ENCODE data around the gene MIS18A. TPM values are rescaled to one million over a fixed set of nuclear protein-coding genes. Genes with fewer than 3 reads are reported as not detected.

Gene MIS18A
- total and polyA plus RNA-seq, 2 experiments from 2014 or later, result 6.7 to 12.6 TPM

DNA sequence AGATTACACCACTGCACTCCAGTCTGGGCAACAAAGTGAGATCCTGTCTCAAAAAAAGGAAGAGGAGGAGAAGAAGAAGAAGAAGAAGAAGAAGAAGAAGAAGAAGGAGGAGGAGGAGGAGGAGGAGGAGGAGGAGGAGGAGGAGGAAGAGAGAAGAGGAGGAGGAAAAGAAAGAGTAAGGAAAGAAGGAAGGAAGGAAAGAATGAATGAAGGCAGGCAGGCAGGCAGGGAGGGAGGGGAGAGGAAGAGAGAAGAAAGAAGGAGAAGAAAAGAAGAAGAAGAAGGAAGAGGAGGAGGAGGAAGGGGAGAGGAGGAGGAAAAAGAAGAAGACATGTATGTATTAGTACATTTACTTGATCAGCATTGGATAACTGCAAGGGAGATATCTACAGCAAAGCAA is 26.7 kb downstream of the MIS18A start:
- Histone ChIP-seq H3K9me3 (ENCODE audit: low read depth) (no peaks in the 10 kb centered on the region), H3K9me2 (ENCODE audit: insufficient read depth) (no peaks in the 10 kb centered on the region), H3K27ac (no peak overlapping the region), H2AFZ (no peak overlapping the region), H3K4me3 (no peak overlapping the region), H3K27me3 (replicated peaks; ENCODE audit: insufficient read depth) (no peaks in the 10 kb centered on the region), H3K9ac (no peak overlapping the region), H3K79me2 (ENCODE audit: insufficient read depth) (no peaks in the 10 kb centered on the region), H3K36me3 (ENCODE audit: low read depth) (no peaks in the 10 kb centered on the region), H3F3A (ENCODE audit: insufficient read depth) (peaks cover 10% of the 10 kb centered on the region), H4K20me1 (ENCODE audit: insufficient read depth) (no peaks in the 10 kb centered on the region), H3K4me1 (ENCODE audit: insufficient read depth) (peaks cover 17% of the 10 kb centered on the region; the same call in 1 of the 2 replicates), H3K4me2 (ENCODE audit: unreplicated experiment) (no peak overlapping the region)
- no peak for TF ChIP-seq EZH2 (IDR thresholded peaks at IDR 0.05; ENCODE audit: insufficient read depth, poor library complexity, severe bottlenecking)
- no peak for TF ChIP-seq EZH2phosphoT487 (IDR thresholded peaks at IDR 0.05; ENCODE audit: insufficient read depth, low read depth)
- in situ Hi-C loops (cut with MboI), result loop anchor here (5.0 kb wide), 1 partner anchor 385 kb away; no protein-coding TSS in a partner anchor
- no peak for DNase-seq

DNA sequence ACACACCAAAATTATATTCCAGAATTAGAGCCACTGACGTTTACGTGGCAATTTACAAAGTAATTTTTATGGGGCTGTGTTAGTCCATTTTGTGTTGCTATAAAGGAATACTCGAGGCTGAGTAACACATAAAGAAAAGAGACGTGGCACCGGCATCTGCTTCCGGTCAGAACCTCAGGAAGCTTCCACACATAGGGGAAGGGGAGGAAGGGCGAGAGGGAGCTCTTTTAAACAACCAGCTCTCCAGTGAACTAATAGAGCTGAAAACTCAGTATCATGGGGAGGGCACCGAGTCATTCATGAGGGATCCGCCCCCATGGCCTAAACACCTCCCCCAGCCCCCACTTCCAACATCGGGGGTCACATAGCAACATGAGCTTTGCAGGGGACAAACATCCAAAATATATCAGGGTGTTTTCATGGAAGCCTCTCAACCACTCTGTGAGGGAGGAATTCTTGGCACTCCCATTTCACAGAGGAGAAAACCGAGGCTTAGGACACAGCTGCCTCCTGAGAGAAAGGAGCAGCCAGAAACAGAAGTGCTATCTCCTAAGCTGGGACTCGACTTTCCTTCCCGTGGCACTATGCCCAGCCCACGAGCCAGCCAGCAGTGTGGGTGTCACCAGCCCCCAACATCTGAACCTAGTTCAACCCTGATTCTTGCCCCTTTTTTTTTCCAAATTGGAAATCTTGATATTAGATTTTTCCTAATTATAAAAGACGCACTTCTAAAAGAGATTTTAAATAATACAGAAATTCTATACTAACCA is 29.2 kb downstream of the MIS18A start:
- no peaks in the 10 kb centered on the region for H4K20me1 ChIP-seq (ENCODE audit: insufficient read depth)
- no peak for DNase-seq
- in situ Hi-C loops (cut with MboI), result loop anchor here (5.0 kb wide), 1 partner anchor 382 kb away; no protein-coding TSS in a partner anchor
- no peaks in the 10 kb centered on the region for H3K36me3 ChIP-seq (ENCODE audit: low read depth)
- TF ChIP-seq EZH2 (IDR thresholded peaks at IDR 0.05; ENCODE audit: insufficient read depth, poor library complexity, severe bottlenecking) (no peak), EZH2phosphoT487 (IDR thresholded peaks at IDR 0.05; ENCODE audit: insufficient read depth, low read depth) (no peak)
- peaks cover 8% of the 10 kb centered on the region; the same call in 1 of the 2 replicates for H3K4me1 ChIP-seq (ENCODE audit: insufficient read depth)
- no peak overlapping the region for H3K9ac ChIP-seq
- H3K9me3 ChIP-seq (ENCODE audit: low read depth), result no peaks in the 10 kb centered on the region
- no peak overlapping the region for H3K4me2 ChIP-seq (ENCODE audit: unreplicated experiment)
- no peaks in the 10 kb centered on the region for H3F3A ChIP-seq (ENCODE audit: insufficient read depth)
- 69 to 75% methylated on average over 15 of the region's 15 CpGs for WGBS, 2 experiments (ENCODE audit: low coverage in 1 of 2, low lambda C conversion rate in 2 of 2, missing lambda C conversion rate in 2 of 2)
- no peak overlapping the region for H3K4me3 ChIP-seq
- H3K9me2 ChIP-seq (ENCODE audit: insufficient read depth), result no peaks in the 10 kb centered on the region
- H3K27ac ChIP-seq, result no peak overlapping the region
- H2AFZ ChIP-seq, result no peak overlapping the region
- no peaks in the 10 kb centered on the region for H3K27me3 ChIP-seq (replicated peaks; ENCODE audit: insufficient read depth)
- no peaks in the 10 kb centered on the region for H3K79me2 ChIP-seq (ENCODE audit: insufficient read depth)

DNA sequence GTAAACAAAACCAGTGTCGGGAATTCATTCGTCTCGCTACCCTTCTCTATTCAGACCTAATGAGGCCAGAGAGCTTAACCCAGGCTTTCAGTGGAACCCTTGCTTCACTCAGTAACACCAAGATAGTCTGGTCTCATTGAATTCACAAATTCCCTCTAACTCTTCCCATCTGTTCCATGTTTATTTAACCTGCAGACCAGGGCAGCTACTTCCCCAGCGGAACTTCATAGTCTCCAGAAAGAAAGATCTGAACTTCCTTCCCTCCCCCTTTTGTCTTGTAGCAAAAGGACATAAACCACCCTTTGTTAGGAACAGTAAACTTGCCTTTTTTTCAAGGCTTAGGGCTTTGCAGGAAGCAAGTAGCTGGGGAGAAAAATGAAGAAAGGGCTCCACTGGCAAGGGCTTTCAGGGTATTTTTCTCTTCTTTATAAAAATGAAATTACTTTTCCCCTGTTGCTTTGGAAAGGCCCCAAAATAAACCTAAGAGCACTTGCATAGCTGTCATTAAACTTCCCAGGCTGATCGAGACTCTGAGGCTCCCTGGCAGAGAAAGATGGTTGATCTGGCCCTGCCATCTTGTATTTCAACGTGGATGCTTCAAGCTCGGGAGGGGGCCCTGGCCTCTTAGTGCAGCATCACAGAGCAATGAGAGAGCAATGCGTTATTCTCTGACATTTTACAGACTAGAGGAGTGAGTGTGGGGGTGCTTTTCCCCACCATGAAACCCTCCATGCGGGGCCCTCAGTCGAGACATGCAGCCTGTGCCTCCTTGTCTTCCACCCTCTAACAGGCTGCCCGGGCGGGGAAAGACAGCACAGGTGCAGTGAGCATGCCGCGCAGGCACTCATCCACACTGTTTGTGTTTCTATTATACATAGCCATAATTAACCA is 30.0 kb downstream of the MIS18A start:
- no peak for DNase-seq
- H2AFZ ChIP-seq, result no peak overlapping the region
- no peaks in the 10 kb centered on the region for H3K36me3 ChIP-seq (ENCODE audit: low read depth)
- whole genome bisulfite sequencing, 2 experiments (ENCODE audit: low coverage in 1 of 2, low lambda C conversion rate in 2 of 2, missing lambda C conversion rate in 2 of 2), result 80 to 84% methylated on average over 14 of the region's 14 CpGs
- H3K9me2 ChIP-seq (ENCODE audit: insufficient read depth), result no peaks in the 10 kb centered on the region
- H4K20me1 ChIP-seq (ENCODE audit: insufficient read depth), result no peaks in the 10 kb centered on the region
- no peak overlapping the region for H3K9ac ChIP-seq
- no peaks in the 10 kb centered on the region for H3K9me3 ChIP-seq (ENCODE audit: low read depth)
- H3F3A ChIP-seq (ENCODE audit: insufficient read depth), result no peaks in the 10 kb centered on the region
- TF ChIP-seq EZH2phosphoT487 (IDR thresholded peaks at IDR 0.05; ENCODE audit: insufficient read depth, low read depth), result no peak
- TF ChIP-seq EZH2 (IDR thresholded peaks at IDR 0.05; ENCODE audit: insufficient read depth, poor library complexity, severe bottlenecking), result no peak
- peaks cover 7% of the 10 kb centered on the region; the same call in 1 of the 2 replicates for H3K4me1 ChIP-seq (ENCODE audit: insufficient read depth)
- no peak overlapping the region for H3K4me3 ChIP-seq
- H3K79me2 ChIP-seq (ENCODE audit: insufficient read depth), result no peaks in the 10 kb centered on the region
- in situ Hi-C loops (cut with MboI), result no loop called here
- no peak overlapping the region for H3K27ac ChIP-seq
- no peaks in the 10 kb centered on the region for H3K27me3 ChIP-seq (replicated peaks; ENCODE audit: insufficient read depth)
- no peak overlapping the region for H3K4me2 ChIP-seq (ENCODE audit: unreplicated experiment)

DNA sequence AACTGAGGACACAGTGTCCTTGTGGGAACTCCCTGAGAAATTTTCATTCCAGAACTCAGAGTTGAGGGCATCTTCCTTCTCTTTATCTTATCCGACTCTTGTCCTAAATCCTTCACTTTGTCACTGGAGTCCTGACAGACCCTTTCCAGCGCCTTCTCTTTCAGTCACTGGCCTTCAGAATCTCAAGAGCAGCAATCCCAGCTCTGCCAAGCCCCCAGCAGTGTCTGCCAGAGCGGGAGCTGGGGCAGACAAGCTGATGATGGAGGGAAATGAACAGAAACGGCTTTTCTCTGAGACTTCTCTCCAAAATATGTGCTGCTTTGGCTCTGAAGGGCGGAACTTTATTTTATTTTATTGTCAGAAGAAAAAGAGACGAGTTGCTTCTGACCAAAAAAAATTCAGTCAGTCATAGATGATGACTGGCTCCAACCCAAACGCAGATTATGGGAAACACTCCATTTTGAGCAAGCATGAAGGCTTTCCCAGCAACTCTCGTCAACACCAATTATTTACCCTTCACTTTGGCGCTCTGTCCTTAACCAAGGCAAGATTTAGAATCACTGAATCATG is 32.2 kb downstream of the MIS18A start:
- H3K9me2 ChIP-seq (ENCODE audit: insufficient read depth), result no peaks in the 10 kb centered on the region
- H3K79me2 ChIP-seq (ENCODE audit: insufficient read depth), result no peaks in the 10 kb centered on the region
- no peak for DNase-seq
- TF ChIP-seq EZH2 (IDR thresholded peaks at IDR 0.05; ENCODE audit: insufficient read depth, poor library complexity, severe bottlenecking) (no peak), EZH2phosphoT487 (IDR thresholded peaks at IDR 0.05; ENCODE audit: insufficient read depth, low read depth) (no peak)
- no peak overlapping the region for H3K4me3 ChIP-seq
- H3K27ac ChIP-seq, result no peak overlapping the region
- H3K4me2 ChIP-seq (ENCODE audit: unreplicated experiment), result no peak overlapping the region
- 7 to 9% methylated on average over 9 of the region's 9 CpGs for WGBS, 2 experiments (ENCODE audit: low coverage in 1 of 2, low lambda C conversion rate in 2 of 2, missing lambda C conversion rate in 2 of 2)
- no peaks in the 10 kb centered on the region for H3K36me3 ChIP-seq (ENCODE audit: low read depth)
- H3K4me1 ChIP-seq (ENCODE audit: insufficient read depth), result no peaks in the 10 kb centered on the region
- no peak overlapping the region for H3K9ac ChIP-seq
- H3K27me3 ChIP-seq (replicated peaks; ENCODE audit: insufficient read depth), result no peaks in the 10 kb centered on the region
- in situ Hi-C loops (cut with MboI), result no loop called here
- no peak overlapping the region for H2AFZ ChIP-seq
- no peaks in the 10 kb centered on the region for H4K20me1 ChIP-seq (ENCODE audit: insufficient read depth)
- H3K9me3 ChIP-seq (ENCODE audit: low read depth), result no peaks in the 10 kb centered on the region
- H3F3A ChIP-seq (ENCODE audit: insufficient read depth), result no peaks in the 10 kb centered on the region

Measured in GM23248 (cell line).